NCI-H128 (cell line): ENCODE measurements around the gene SLC44A5.
"Not testable (repeated sequence)": the region's sequence is repeated elsewhere in the genome, so short reads cannot be mapped to it uniquely, and the experiment has no call there.

Experiments used
- DNase-seq: peaks from one replicate; lab custom pipeline; 2025; ENCODE audit not compliant: unreplicated experiment; lab: John Stamatoyannopoulos, UW

The SLC44A5 gene

GRCh38 chr1:75202751-75203150 lies 408.2 kb downstream of the SLC44A5 start:
- no peak for DNase-seq

- DNase-seq, result no peak
These were observed 412.2 kb downstream of the SLC44A5 start for GRCh38 chr1:75198761-75199160.

- DNase-seq, result no peak
These were observed 412.8 kb downstream of the SLC44A5 start for GRCh38 chr1:75198163-75198562.

GRCh38 chr1:75188892-75189291 lies 422.0 kb downstream of the SLC44A5 start:
- DNase-seq, result no peak

GRCh38 chr1:75181214-75181955 lies 429.5 kb downstream of the SLC44A5 start:
- DNase-seq, result not testable (repeated sequence)

GRCh38 chr1:75174031-75174760 lies 436.7 kb downstream of the SLC44A5 start:
- DNase-seq, result no peak

GRCh38 chr1:75172556-75172955 lies 438.4 kb downstream of the SLC44A5 start:
- DNase-seq, result no peak

GRCh38 chr1:75171876-75172275 lies 439.0 kb downstream of the SLC44A5 start:
- DNase-seq, result no peak

GRCh38 chr1:75170981-75171380 lies 439.9 kb downstream of the SLC44A5 start:
- DNase-seq, result no peak

GRCh38 chr1:75170011-75170410 lies 440.9 kb downstream of the SLC44A5 start:
- no peak for DNase-seq

- DNase-seq, result no peak
These were observed 444.1 kb downstream of the SLC44A5 start for GRCh38 chr1:75166821-75167220.

GRCh38 chr1:75165264-75165663 lies 445.6 kb downstream of the SLC44A5 start:
- no peak for DNase-seq

GRCh38 chr1:75159154-75159553 lies 451.8 kb downstream of the SLC44A5 start:
- DNase-seq, result no peak
